Transverse colon (tissue), 4 donors: Measurements from ENCODE around the gene PRKACB. TPM values are rescaled to one million over a fixed set of nuclear protein-coding genes. Genes with fewer than 3 reads are reported as not detected.
A peak's percentile ranks its signal among the peaks of the same experiment; 100 is the strongest.

Source experiments
- DNase-seq: peaks from one replicate; pipeline ENCODE4 v3.0.0-alpha.2; 2019
- H3K27ac ChIP-seq, 4 donors: fragments of 200-600 bp; sonication (generic); 2 replicates each; pipeline ENCODE4 v1.5.1; 2016 to 2018; ENCODE audit warnings: inconsistent platforms in 4 of 4
- H3K27me3 ChIP-seq: fragments of 200-600 bp; sonication (generic); 2 replicates; pipeline ENCODE4 v1.5.1; 2017; ENCODE audit warnings: inconsistent platforms
- H3K36me3 ChIP-seq, 4 donors: fragments of 200-600 bp; sonication (generic); 2 replicates each; pipeline ENCODE4 v1.5.1; 2017 to 2019; ENCODE audit warnings: inconsistent platforms in 4 of 4
- H3K4me1 ChIP-seq, 4 donors: fragments of 200-600 bp; sonication (generic); 2 replicates each; pipeline ENCODE4 v1.5.1; 2017 to 2020; ENCODE audit warnings: inconsistent platforms in 4 of 4
- H3K4me3 ChIP-seq, 4 donors: fragments of 200-600 bp; sonication (generic); 1 replicate in 1 of 4; 2 replicates in 3 of 4; pipeline versions ENCODE4 v1.5.1 to v1.6.1; 2017 to 2019; ENCODE audit warnings: inconsistent platforms in 4 of 4
- H3K9me3 ChIP-seq, 2 donors: fragments of 200-600 bp; sonication (generic); 2 replicates each; pipeline ENCODE4 v1.5.1; 2017 to 2019; ENCODE audit warnings: inconsistent platforms in 2 of 2
- EP300 ChIP-seq: sonication (generic); formaldehyde crosslinking; IDR thresholded peaks from one replicate; pipeline ENCODE4 v1.6.1; 2017; ENCODE audit warnings: antibody characterized with exemption, low read depth
- POLR2A ChIP-seq: fragments of 450-650 bp; IDR thresholded peaks from one replicate; pipeline ENCODE4 v1.6.1; 2016; ENCODE audit warnings: antibody characterized with exemption, mild to moderate bottlenecking, moderate library complexity
- POLR2AphosphoS5 ChIP-seq, 3 donors: sonication (generic); formaldehyde crosslinking; IDR thresholded peaks; one replicate each; pipeline ENCODE4 v1.6.1; 2016; ENCODE audit warnings: antibody characterized with exemption in 3 of 3
- WGBS, 2 donors: methylation state at CpG; one replicate each; pipeline ENCODE4 v1.1.5; 2018; ENCODE audit warnings: low coverage in 1 of 2; 5-methylcytosine and 5-hydroxymethylcytosine counted together
- in situ Hi-C, 4 donors: fragments of 200-750 bp; cut with MboI; loops; one replicate each; pipeline versions ENCODE4 v1.15.0 to v1.15.1; 2017; ENCODE audit warnings: low sequenced_read_pairs in 3 of 4, low pct_ligation_motif_present in 1 of 4, low pct_unique_long_range_greater_than_20kb in 1 of 4
- intact Hi-C: fragments of 100-400 bp; cut with DNase I; formaldehyde crosslinking; loops from one replicate; pipeline ENCODE4 v1.15.1; 2023; ENCODE audit warnings: low total_unique reads
- total RNA-seq, 4 donors: library from RNA; depleted of rRNA; stranded (reverse); fragments of >200 nt; gene quantifications; one replicate each; pipeline ENCODE4 v1.1.0, GENCODE V29; 2016
- TF ChIP-seq, protein P1 (sequence below), 5 experiments: fragments of 200-600 bp in 3 of 5; fragments of 450-650 bp in 2 of 5; sonication (generic) in 3 of 5; IDR thresholded peaks; 1 replicate in 2 of 5; 2 replicates in 3 of 5; pipeline ENCODE4 v1.5.1; 2016 to 2017; ENCODE audit warnings: antibody characterized with exemption in 5 of 5, inconsistent platforms in 3 of 5, mild to moderate bottlenecking in 2 of 5, moderate library complexity in 1 of 5

The PRKACB gene
- 100 to 1,000 TPM in 1 of 4 donors, 10 to 100 TPM in 3; 34.6 to 115 (median 79.2) TPM for total RNA-seq

DNA sequence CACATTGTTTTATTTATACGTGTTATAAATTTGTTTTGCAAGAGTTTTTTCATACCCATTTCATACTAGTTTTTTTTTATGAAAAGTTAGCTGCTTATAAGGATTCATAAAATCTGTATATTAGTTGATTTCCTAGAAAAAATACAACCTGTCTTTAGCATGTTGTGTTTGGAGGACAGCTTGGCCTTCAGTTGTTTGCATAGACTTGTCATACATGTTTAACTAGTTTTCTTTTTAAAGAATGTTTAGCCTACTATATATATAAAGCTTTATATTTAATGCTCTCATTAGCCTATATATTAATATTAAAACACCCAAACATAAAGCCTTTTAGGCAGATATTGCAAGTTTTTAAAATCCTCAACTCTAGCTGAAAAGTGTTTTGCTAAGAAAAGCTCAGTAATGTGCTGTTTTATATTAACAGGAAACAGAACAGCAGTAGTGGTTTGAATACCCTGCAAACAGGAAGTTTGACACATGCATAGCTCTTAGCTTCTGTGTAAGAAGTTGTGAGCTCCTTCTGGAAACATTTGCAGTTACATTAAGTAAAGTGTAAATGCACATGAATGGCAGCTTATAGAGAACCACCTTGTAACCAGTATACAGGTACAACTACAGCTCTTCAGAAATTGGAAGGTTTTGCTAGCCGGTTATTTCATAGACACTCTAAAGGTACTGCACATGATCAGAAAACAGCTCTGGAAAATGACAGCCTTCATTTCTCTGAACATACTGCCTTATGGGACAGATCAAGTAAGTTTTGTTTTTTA lies at the start of gene PRKACB:
PRKACB (plus strand) TSS at position 476 of the 770 bp plus-strand sequence; CDS start at position 567, 91 bp downstream.
- H3K27me3 ChIP-seq: no peaks in the 10 kb centered on the region
- peak within 1 kb of the TSS in 3 of 4 donors; percentile 20 to 45 (median 30) for H3K4me3 ChIP-seq
- TF ChIP-seq, protein P1, sequence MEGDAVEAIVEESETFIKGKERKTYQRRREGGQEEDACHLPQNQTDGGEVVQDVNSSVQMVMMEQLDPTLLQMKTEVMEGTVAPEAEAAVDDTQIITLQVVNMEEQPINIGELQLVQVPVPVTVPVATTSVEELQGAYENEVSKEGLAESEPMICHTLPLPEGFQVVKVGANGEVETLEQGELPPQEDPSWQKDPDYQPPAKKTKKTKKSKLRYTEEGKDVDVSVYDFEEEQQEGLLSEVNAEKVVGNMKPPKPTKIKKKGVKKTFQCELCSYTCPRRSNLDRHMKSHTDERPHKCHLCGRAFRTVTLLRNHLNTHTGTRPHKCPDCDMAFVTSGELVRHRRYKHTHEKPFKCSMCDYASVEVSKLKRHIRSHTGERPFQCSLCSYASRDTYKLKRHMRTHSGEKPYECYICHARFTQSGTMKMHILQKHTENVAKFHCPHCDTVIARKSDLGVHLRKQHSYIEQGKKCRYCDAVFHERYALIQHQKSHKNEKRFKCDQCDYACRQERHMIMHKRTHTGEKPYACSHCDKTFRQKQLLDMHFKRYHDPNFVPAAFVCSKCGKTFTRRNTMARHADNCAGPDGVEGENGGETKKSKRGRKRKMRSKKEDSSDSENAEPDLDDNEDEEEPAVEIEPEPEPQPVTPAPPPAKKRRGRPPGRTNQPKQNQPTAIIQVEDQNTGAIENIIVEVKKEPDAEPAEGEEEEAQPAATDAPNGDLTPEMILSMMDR (IDR thresholded peaks at IDR 0.05): no peak
- TF ChIP-seq EP300 (no peak), POLR2A (peak; percentile 76), POLR2AphosphoS5 (IDR thresholded peaks at IDR 0.05) (peak; percentile 5 to 89 (median 79))
- 30 to 44% methylated on average over 2 of the region's 2 CpGs for WGBS, 2 donors
- intact Hi-C loops: loop anchor here (10.0 kb wide), 1 partner anchor 291 kb away; no protein-coding TSS in a partner anchor
- H3K36me3 ChIP-seq: no peaks in the 10 kb centered on the region
- in situ Hi-C loops: loop anchor here (25.0 kb wide), 3 partner anchors 468 to 793 kb away; no protein-coding TSS in a partner anchor
- H3K9me3 ChIP-seq: peaks cover 0 to 1% of the 10 kb centered on the region in 2 donors
- H3K27ac ChIP-seq: peak within 1 kb of the TSS; percentile 71 to 85 (median 80)
- DNase-seq: no peak
- peaks cover 0 to 41% (median 4%) of the 10 kb centered on the region in 4 donors for H3K4me1 ChIP-seq

DNA sequence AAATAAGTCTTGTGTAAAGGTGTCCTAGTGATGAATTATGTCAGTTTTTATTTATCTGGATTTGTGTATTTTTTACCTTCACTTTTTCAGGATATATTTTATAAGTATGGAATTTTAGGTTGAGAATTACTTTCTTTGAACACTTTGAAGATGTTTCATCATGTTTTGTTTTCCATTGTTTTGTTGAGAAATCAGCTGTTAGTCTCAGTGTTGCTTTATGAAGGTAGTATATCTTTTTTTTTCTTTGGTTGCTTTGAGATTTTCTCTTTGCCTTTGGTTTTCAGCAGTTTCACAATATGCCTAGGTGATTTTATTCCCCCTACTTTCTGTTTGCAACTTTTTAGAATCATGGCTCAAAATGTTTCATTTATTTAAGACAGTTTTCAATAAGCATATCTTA lies 48.8 kb upstream of the PRKACB start:
- no peak overlapping the region for H3K4me3 ChIP-seq
- H3K9me3 ChIP-seq: no peaks in the 10 kb centered on the region
- no peak for TF ChIP-seq POLR2A
- no peak for TF ChIP-seq EP300
- TF ChIP-seq, protein P1 (IDR thresholded peaks at IDR 0.05): no peak
- TF ChIP-seq POLR2AphosphoS5 (IDR thresholded peaks at IDR 0.05): no peak
- intact Hi-C loops: no loop called here
- no peak overlapping the region for H3K27ac ChIP-seq
- no peak for DNase-seq
- peaks cover 0 to 8% (median 0%) of the 10 kb centered on the region in 4 donors for H3K4me1 ChIP-seq
- in situ Hi-C loops: no loop called here
- no peaks in the 10 kb centered on the region for H3K27me3 ChIP-seq
- H3K36me3 ChIP-seq: no peaks in the 10 kb centered on the region

DNA sequence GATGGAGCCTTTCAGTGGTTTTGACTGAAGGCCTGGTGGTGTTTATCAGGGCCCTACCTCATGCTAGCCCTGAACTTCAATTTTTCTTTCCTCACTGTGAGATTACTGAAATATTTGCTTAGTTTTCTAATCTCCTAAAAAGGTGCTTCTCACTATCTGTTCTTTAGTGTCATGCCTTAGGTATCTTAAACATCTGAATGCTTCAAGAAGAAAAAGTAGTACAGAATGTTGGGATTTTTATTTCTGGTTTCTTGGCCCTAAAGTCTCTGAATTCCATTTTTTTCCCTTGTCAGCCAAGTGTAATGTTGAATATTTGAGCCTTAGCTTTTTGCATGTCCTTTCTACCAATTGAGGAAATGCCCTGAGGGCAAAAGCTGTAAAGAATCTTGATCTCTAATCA lies 47.9 kb upstream of the PRKACB start:
- Histone ChIP-seq H3K4me1 (peaks cover 0 to under 1% (median 0%) of the 10 kb centered on the region in 4 donors), H3K27ac (no peak overlapping the region), H3K9me3 (no peaks in the 10 kb centered on the region), H3K27me3 (no peaks in the 10 kb centered on the region), H3K36me3 (no peaks in the 10 kb centered on the region), H3K4me3 (no peak overlapping the region)
- TF ChIP-seq EP300: no peak
- TF ChIP-seq POLR2AphosphoS5 (IDR thresholded peaks at IDR 0.05): no peak
- TF ChIP-seq, protein P1 (IDR thresholded peaks at IDR 0.05): no peak
- TF ChIP-seq POLR2A: no peak
- DNase-seq: no peak
- intact Hi-C loops (no loop called here), in situ Hi-C loops (no loop called here)

DNA sequence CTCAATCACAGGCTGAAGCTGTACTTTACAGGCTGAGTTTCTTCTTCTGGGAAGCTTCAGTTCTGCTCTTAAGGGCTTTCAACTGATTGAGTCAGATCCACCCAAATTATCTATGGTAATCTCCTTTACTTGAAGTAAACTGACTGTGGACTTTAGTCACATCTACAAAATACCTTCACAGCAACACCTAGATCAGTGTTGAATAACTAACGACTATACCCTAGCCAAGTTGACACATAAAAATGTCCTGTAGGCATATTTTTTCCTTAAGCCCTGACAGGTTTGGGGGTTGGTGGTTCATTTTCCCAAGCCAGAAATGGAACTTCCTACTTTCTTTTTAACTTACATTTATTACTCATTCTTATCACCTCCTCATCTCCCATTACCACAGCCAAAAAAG lies 42.9 kb upstream of the PRKACB start:
- Histone ChIP-seq H3K27ac (no peak overlapping the region), H3K9me3 (no peaks in the 10 kb centered on the region), H3K4me1 (peaks cover 0 to 13% (median 4%) of the 10 kb centered on the region in 4 donors), H3K36me3 (no peaks in the 10 kb centered on the region), H3K27me3 (no peaks in the 10 kb centered on the region), H3K4me3 (no peak overlapping the region)
- intact Hi-C loops (no loop called here), in situ Hi-C loops (loop anchor here in 1 of 4 donors (25.0 kb wide), 1 partner anchor 164 kb away; no protein-coding TSS in a partner anchor)
- TF ChIP-seq EP300 (no peak), POLR2A (no peak), POLR2AphosphoS5 (IDR thresholded peaks at IDR 0.05) (no peak)
- TF ChIP-seq, protein P1 (IDR thresholded peaks at IDR 0.05): no peak
- no peak for DNase-seq
- WGBS, 2 donors: 14 to 38% methylated on average over 1 of the region's 1 CpG
